CD4-positive, alpha-beta T cell treated with Interleukin-10 for 1 hour (primary cell): ENCODE measurements around the gene GDPD1.
A peak's percentile ranks its signal among the peaks of the same experiment; 100 is the strongest.
"Not testable (repeated sequence)": the region's sequence is repeated elsewhere in the genome, so short reads cannot be mapped to it uniquely, and the experiment has no call there.

ENCODE experiments used
- DNase-seq: peaks from one replicate; pipeline ENCODE4 v3.0.0-alpha.2; 2020

The GDPD1 gene

DNA sequence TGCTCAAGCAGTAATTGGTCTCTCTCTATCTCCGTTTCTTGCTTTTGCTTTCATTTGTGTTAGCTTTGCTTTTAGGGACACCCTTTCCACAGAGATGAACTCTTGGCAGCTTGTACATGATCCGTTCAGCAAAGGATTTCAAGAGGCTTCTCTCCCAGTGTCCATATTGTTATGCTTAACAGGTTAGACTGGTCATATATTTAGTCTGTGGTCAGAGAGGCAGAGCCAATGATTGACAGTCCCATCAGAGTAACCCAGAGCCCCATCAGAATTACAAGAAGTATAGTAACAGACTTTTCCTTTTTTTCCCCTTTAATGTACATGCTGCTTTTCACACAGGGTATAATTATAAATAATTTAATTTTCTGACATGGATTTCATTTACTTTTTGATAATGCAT lies 34.4 kb downstream of the GDPD1 start:
- no peak for DNase-seq

DNA sequence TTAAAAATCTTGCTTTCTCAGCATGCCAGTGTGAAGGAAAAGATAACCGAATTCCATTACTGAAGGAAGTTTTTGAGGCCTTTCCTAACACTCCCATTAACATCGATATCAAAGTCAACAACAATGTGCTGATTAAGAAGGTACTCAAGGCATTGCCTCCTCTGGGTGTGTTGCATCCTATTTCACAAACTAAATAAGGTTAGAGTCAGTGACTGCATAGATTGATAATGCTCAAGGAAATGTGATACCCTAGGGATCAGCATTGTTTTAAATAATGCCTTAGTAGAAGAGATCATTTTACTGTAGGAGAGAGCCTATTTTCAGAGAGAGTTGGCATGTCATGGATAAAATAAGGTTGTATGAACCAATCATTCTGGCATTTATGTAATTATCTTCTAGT lies 36.8 kb downstream of the GDPD1 start:
- no peak for DNase-seq

DNA sequence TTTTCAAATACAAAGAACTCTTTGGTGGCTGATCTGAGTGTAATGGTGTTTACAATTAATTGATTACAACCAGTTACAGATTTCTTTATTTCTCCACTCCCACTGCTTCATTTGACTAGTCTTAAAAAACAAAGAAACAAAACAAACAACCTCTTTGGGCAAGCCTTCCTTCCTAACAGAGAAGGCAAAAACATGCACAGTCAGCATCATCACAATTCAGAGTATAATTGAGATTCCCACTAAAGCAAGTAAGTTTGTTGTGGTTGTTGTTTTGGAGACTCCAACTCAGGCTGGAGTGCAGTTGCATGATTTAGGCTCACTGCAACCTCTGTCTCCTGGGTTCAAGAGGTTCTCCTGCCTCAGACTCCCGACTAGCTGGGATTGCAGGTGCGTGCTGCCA lies 40.4 kb downstream of the GDPD1 start:
- no peak for DNase-seq

DNA sequence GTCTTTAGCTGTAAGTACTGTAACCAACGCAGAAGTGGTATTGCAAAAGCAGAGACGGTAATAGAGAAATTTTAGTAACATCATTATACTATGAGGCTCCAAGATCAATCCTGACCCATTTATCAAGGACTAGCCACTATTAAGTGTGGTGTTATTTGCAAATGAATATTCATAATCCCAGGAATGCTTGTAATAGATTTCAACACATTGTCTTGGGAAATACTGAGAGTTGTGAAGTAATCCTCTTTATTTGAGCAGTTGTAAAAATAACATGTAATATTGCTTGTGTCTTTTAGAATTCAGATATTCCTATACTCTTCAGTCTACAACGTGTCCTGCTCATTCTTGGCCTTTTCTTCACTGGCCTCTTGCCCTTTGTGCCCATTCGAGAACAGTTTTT lies 46.4 kb downstream of the GDPD1 start:
- no peak for DNase-seq

DNA sequence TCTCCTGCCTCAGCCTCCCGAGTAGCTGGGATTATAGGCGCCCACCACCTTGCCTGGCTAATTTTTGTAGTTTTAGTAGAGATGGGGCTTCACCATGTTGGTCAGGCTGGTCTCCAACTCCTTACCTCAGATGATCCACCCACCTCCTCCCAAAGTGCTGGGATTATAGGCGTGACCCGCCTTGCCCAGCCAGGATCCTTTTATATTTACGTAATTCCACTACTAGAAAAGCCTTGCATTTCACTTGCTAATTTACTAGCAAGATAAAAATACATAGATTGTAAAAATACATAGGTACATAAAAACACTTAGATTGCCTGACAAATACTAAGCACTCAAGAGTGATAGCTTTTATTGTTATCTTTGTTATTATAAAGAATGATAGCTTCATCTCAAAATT lies 47.5 kb downstream of the GDPD1 start:
- DNase-seq: no peak

DNA sequence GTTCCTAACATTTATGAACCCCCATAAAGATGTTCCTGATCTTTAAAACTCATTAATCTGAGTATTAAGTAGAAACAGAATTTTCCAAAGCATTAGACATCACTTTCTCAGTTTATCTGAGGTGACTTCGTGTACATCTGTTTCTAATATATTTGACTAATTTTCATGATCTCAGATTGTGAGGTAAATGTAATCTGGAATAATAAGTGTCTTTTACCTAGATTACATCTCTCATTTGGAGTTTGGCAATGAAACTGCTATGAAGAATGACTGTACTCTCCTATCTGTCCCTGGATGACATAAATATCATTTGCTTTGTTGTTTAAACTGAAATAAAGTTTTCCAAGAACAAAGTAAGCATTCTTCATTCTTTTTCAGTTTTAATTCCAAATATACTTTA lies 55.3 kb downstream of the GDPD1 start:
- no peak for DNase-seq

DNA sequence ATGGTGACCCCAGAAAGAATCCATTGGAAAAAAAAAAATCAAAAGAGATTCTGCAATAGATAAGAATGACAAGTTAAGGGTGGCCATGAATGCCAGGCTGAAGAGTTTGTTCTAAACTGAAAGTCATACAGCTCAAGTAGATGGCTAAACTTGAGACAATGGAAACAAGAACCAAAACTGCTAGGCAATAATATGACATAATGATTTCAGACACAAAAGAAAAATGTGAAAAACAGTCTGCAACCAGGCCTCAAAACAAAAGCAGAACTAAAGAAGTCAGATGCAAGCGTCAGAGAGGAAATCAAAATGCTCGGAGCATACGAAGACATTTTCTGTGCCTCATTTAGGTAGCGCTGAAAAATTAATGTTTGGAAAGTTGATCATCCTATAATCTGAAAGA lies 56.7 kb downstream of the GDPD1 start:
- DNase-seq: no peak

DNA sequence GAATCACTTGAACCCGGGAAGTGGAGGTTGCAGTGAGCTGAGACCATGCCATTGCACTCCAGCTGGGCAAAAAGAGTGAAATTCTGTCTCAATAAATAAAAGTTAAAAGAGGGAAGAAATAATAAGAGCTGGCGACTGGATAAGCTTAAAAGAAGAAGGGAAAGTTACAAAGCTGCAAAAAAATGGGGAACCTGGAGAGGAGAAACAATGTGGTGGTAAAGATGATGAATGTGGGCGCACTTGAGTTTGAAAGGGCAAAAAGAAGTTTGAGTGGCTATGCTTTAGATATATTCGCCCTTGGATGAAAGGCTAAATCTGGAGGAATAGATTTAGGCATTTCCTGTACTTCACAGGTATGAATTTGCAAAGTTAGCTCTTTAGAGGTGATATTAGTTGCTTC lies 58.1 kb downstream of the GDPD1 start:
- no peak for DNase-seq

DNA sequence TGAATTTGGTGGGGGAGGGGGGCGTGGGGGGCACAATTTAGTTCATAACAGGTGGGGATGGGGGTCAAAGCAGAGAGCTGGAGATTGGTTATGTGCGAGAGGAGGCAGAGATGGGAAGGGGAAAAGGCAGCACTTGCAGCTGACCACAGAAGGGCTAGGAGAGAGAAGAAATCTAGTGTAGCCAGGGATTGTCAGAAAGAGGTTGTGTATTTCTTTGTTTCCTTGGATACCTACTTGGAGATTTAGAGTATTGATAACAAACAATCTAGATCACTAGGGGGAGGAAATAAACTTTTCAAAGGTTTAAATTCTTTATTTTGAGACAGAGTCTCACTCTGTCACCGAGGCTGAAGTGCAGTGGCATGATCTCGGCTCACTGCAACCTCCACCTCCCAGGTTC lies 64.0 kb downstream of the GDPD1 start:
- no peak for DNase-seq

DNA sequence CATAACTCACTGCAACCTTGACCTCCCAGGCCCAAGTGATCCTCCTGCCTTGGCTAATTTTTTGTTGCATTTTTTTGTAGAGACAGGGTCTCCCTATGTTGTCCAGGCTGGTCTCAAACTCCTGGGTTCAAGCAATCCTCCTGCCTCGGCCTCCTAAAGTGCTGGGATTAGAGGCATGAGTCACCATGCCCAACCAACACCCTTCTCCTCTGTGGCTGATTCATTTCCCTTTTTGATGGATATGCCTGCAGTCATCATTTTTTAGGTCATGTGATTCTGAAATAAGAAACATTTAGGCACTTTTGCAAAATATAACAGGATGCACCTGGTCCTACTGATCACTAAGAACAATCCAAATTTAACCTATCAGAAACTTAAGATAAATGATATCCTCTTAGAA lies 67.1 kb downstream of the GDPD1 start:
- DNase-seq: no peak

DNA sequence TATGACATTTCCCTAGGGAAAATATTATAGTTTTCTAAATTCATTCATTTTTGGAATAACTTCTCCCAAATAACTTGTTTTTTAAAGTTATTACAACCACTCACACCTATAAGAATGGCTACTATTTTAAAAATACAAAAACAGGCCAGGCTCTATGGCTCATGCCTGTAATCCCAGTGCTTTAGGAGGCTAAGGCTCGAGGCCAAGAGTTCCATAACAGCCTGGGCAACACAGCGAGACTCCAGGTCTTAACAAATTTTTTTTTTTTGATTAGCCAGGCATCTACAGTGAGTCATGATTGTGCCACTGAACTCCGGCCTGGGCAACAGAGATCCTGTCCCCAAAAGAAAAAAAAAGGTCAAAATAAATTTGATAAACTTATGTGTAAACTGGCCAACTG lies 67.6 kb downstream of the GDPD1 start:
- no peak for DNase-seq

DNA sequence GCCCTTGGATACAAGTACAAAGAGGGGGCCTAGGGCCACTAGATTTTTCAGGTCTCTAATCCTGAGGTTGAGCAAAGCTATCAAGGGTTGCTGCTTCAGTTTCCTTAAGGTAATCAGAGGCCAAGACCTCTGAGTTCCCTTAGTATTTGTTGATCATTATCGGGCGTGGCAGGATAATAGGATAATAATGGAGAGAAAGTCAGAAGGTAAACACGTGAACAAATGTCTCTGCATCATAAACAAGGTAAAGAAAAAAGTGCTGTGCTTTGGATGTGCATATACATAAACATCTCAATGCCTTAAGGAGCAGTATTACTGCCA lies 69.6 kb downstream of the GDPD1 start:
- no peak for DNase-seq

DNA sequence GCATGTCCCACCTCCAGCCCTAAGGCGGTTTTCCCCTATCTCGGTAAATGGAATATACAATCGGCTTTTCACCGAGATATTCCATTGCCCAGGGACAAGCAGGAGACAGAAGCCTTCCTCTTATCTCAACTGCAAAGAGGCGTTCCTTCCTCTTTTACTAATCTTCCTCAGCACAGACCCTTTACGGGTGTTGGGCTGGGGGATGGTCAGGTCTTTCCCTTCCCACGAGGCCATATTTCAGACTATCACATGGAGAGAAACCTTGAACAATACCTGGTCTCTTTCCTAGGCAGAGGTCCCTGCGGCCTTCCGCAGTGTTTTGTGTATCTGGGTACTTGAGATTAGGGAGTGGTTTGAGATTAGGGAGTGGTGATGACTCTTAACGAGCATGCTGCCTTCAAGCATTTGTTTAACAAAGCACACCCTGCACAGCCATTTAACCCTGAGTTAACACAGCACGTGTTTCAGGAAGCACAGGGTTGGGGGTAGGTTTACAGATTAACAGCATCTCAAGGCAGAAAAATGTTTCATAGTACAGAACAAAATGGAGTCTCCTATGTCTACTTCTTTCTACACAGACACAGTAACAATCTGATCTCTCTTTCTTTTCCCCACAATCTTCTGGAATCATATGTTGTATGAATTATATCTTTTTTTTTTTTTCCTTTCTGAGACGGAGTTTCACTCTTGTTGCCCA lies 70.1 kb downstream of the GDPD1 start:
- not testable (repeated sequence) for DNase-seq

DNA sequence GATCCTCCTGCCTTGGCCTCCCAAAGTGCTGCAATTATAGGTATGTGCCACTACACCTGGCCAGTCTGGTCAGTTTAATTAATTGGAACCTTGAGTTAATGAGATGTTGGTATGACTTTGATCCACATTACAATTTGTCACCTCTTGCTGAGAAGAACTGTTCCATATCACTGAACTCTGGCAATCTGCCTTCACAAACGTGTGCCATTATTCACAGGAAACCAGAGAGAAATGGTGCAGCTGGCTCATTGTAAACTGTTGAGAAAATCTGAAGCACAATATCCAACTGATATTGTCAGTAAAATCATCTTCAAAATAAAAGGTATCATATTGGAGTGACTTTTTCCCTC lies 71.8 kb downstream of the GDPD1 start:
- DNase-seq: no peak

DNA sequence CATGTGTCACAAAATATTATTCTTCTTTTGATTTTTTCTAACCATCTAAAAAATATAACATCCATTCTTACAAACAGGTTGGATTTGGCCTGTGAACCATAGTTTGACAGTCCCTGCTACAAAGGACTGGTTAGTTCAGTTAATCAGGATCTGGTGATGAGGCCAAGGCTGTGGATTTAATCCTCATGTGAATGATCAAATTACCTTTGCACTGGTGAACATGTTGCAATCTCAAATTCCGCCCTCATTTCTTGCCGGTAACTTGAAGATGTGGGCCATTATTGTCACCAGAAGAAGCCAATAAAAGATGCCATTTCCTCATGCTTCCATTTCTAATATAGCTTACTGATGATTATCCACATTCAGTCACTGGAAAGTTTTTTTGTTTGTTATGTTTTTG lies 75.9 kb downstream of the GDPD1 start:
- no peak for DNase-seq

DNA sequence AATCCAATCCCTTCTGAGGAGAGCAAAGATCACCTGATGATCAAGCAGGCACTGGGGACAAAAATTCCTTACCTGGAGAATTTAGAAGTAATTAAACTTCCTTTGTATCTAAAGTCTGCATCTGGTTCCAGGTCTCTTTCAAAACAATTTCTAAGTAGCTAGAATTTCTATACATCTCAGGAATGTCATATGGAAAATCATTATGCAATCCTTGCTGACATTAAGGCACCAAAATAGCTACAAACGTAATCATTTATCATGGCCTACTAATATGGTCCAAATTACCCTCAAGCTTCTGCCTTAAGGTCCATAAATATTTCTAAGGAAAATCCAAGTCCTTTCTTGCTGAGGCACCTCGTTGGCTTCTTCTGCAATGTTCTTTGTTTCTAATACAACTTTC lies 78.2 kb downstream of the GDPD1 start:
- DNase-seq: no peak

DNA sequence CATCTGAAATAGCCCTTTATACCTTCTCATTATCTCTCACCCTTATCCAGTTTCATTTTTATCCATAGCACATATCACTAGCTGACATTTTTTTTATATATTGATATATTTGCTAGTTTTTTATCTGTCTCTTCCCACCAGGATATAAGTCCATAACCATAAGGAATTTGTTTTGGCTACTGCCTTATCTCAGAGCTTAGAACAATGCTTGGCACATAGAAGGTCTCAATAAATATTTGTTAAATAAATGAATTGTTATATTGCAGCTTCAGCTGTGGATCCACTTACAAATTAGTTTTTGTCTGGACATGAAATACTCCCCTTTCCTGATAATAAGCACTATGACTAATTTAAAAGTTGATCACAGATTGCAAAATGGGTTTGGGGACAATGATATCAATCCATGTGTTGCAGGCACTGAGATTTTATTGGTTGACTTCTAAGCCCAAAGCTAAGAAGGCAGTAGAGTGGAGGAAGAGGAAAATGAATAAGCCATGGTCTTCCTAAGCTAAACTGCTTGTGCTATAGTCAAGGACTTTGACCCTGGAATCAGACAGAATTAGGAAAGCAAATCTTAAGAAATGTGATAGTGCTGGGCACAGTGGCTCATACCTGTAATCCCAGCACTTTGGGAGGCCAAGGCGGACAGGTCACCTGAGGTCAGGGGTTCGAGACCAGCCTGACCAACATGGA lies 79.2 kb downstream of the GDPD1 start:
- no peak for DNase-seq

DNA sequence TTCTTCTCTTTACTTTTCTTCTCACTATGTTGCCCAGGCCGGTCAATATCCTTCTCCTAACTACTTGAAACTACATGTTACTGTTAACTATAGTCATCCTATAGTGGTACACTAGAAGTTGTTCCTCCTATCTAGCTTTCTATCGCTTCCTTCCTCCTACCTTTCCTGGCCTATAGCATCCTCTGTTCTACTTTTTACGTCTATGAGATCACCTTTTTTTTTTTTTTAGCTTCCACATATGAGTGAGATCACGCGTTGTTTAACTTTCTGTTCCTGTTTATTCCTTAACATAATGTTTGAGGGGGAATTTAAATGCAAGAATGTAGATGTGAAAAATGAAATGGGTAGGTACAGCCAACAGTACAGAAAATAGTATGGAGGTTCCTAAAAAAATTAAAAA lies 80.6 kb downstream of the GDPD1 start:
- no peak for DNase-seq

DNA sequence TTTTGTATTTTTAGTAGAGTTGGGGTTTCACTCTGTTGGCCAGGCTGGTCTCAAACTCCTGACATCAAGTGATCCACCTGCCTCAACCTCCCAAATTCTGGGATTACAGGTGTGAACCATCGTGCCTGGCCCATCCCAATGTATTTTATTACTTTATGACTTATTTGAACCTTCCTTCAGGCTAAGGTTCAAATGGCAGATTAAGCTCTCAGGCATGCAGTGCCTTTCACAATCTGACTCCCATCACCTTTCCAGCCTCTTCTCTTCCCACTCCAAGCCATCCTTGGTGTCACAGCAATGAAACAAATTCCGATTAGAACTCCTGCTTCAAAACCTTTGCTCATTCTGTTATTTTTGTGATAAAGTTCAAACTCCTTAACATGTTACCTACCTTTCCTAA lies 84.5 kb downstream of the GDPD1 start:
- no peak for DNase-seq

DNA sequence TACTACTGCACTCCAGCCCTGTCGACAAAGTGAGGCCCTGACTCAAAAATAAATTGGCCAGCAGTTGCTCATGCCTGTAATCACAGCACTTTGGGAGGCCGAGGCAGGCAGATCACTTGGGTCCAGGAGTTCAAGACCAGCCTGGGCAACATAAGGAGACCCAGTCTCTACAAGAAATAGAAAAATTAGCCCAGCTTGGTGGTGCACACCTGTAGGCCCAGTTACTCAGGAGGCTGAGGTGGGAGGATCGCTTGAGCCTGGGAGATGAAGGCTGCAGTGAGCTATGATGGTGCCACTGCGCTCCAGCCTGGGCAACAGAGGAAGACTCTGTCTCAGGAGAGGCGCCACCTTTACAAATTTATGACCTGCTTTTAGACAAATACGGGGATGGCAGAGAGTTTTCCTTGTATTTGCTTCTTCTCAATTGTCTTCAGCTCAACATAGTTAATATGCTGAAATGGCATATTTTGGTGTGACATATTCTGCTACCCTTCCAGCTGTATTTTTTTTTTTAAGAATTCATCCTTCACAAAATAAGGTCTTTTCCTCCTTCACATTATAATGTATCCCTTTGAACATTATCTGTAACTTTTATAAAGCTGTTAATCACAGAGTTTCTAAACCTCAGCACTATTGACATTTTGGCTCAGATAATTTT lies 90.1 kb downstream of the GDPD1 start:
- DNase-seq: no peak

DNA sequence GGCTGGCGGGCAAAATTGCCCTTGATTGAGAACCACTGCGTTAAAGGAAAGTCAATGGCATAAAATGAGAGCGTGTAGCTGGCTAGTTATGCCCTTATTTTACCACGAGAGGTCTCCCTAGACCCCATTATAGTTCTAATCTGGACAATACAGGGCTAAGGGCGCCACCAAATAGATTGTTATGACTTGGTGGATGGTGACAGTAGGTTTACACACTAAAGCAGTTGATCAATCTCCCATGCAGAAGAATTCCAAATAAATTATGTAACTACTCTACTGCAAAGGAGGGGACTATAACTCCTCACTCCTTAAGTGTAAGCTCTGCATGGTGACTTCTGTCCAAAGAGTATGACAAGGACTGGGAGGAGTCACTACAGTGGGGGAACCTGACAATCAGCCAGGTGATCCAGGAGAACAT lies 90.7 kb downstream of the GDPD1 start:
- peak; percentile 78 for DNase-seq

DNA sequence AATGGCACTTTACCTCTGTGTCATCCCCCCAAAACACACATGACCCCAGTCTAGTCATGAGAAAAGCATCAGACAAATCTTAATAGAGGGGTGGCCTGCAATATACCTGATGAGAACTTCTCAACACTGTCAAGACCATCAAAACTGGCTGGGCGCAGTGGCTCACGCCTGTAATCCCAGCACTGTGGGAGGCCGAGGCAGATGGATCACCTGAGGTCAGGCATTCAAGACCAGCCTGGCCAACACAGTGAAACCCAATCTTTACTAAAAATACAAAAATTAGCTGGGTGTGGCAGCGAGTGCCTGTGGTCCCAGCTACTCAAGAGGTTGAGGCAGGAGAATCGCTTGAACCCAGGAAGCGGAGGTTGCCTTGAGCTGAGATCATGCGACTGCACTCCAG lies 91.2 kb downstream of the GDPD1 start:
- not testable (repeated sequence) for DNase-seq

DNA sequence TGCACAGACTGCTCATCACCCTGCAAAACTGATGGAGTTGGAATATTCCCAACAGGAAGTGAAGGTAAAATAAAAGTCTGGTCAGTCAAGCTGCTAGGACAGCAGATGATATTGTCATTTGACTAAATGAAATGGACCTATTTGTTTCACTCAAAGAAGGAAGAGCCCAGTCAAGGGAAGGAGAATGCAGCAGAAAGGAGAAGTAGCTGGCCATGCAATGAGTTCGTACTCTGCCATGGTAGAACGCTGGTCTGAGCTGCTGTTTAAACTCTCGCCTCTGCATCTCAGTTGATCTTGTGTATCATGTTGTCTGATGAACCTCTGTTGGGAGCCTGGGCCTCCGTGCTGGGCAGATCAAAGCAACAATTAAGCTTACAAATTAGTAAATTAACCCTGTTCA lies 95.6 kb downstream of the GDPD1 start:
- no peak for DNase-seq
